GM10248 (cell line): ENCODE results near the gene GALNT2.

Experiments used
- CTCF ChIA-PET: fragments of 300-600 bp; sonication (Branson Sonifier 250); formaldehyde crosslinking; extraction: SDS; loops from one replicate; lab custom pipeline; 2021; ENCODE audit warnings: antibody characterized with exemption; lab: Yijun Ruan, JAX
- POLR2A ChIA-PET: fragments of 350-650 bp; sonication (Branson Sonifier 250); formaldehyde crosslinking; extraction: SDS; loops from one replicate; lab custom pipeline; 2020; ENCODE audit warnings: antibody characterized with exemption; lab: Yijun Ruan, JAX
- DNase-seq: peaks from one replicate; pipeline ENCODE4 v3.0.0; 2012; ENCODE audit errors: extremely low spot score
- CTCF ChIP-seq: IDR thresholded peaks from 2 replicates; pipeline ENCODE4 v1.5.1; 2012; ENCODE audit warnings: mild to moderate bottlenecking, low read depth; ENCODE audit errors: extremely low read depth, missing control alignments, control extremely low read depth

GALNT2 gene

DNA sequence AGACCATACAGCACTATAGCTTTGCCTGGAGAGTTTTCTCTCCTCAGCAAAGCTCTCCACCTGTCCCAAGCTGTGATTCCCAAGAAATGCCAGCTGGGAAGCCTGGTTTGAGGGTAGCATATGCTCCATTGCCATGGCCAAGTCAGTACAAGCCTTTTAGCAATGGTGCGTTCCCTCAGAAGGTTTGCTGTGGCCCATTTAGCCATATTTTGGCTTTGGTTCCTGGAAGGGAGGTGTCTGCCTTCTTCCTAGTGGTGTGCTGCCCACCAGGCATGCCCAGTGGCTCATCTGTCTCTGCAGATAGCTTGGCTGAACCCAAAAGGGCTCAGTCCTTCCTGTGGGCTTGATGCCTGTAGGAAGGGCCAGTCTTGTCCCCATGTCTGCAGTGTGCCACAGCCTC, 32.4 kb downstream of the GALNT2 start:
- CTCF ChIA-PET: interaction anchor here (0.7 to 2.4 kb wide), 3 partner anchors 11 to 23 kb away, joined by 3 to 6 read pairs (median 4); no protein-coding TSS in a partner anchor

GRCh38 chr1:230100932-230101331, 33.9 kb downstream of the GALNT2 start:
- TF ChIP-seq CTCF: no peak
- no peak for DNase-seq
- ChIA-PET POLR2A (no interaction called here), CTCF (interaction anchor here (2.4 kb wide), 1 partner anchor 13 kb away, joined by 6 read pairs; no protein-coding TSS in a partner anchor)

More for the DNA sequence above, 32.4 kb downstream of the GALNT2 start:
- POLR2A ChIA-PET: interaction anchor here (1.1 kb wide), 1 partner anchor 24 kb away, joined by 3 read pairs; no protein-coding TSS in a partner anchor
- DNase-seq: no peak
- no peak for TF ChIP-seq CTCF

GRCh38 chr1:230101556-230101955, 34.5 kb downstream of the GALNT2 start:
- CTCF ChIA-PET: interaction anchor here (14.0 kb wide), 1 partner anchor 21 kb away, joined by 138 read pairs; no protein-coding TSS in a partner anchor
- no peak for DNase-seq
- POLR2A ChIA-PET: no interaction called here
- TF ChIP-seq CTCF: no peak

DNA sequence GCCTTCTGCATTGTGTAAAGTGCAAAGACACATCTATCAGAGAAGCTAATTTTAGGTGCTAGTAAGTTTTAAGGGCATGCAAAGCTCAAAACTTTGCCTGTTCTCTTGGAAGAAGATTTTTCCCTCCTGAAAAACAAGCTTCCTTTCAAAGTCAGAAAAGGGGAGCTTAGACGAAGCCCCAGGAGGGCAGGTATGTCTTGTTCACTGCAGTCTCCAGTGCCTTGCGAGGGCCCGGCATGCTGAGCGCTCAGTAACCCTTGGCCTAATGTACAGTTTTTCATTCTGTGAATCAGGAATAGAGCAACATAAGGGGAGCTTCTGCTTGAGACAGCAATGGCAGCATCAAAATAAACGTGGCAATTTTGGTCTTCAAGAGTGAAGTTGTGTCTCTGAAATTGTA, 35.0 kb downstream of the GALNT2 start:
- CTCF ChIA-PET: interaction anchor here (14.0 kb wide), 1 partner anchor 21 kb away, joined by 138 read pairs; no protein-coding TSS in a partner anchor
- TF ChIP-seq CTCF: no peak
- POLR2A ChIA-PET: no interaction called here
- no peak for DNase-seq

DNA sequence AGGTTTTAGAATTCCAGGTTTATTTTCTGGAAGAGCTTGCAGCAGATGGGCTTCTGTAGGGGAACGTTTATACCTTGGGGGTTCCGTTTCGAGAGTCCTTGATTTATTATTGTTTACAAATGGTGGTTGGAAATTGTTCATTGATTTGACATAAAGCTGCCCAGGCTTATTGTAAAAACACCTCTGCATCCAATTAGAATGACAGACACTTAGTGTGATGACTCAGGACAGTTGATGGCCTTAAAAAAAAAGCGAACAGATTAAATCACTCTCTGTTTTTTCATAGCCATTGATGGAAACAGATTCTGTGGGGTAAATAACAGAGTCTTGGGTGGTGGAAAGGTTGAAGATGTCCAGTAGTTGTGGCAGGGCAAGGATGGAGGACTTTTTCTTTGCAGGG, 35.4 kb downstream of the GALNT2 start:
- ChIA-PET POLR2A (no interaction called here), CTCF (interaction anchor here (2.5 to 14.0 kb wide), 2 partner anchors 9 to 20 kb away, joined by 13 to 138 read pairs; no protein-coding TSS in a partner anchor)
- TF ChIP-seq CTCF: no peak

DNA sequence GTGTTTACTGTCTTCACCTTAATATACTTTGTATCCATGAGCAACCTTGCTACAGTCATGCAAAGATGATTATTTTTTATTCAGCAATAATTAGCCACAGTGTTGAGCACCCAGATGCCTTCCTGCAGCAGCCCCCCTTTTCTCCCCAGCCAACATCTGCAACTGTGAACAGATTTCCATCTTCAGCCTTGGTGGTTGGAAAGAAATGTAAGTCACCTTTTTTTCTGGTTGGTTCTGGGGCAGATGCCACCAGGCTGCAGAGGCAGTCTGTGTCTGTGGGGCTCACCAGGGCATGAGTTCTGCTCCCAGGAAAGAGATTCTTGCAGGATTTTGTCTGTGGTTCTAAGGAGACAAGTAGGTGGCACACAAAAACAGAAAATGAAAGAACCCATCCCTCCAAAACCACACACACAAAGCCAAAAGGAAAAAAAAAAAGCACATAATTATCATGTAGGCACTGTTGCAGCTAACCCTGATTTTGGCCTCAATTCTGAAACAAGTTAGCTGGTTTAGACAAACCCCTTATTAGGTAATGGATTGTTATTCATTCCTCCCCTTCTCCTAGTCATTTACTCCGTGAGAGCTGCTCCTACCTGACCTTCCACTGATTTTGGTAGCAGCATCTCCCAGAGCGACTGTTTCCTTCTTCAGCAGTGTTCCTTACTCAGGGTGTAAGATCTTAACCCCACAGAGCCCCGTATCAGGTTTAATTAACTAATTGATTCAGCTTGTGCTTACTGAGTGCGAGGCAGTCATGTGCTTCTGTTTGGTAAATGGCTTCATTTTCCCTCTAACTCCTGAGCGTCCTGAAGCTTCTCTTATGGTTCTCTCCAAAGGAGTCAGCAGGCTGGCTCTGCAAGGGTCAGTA, 36.5 kb downstream of the GALNT2 start:
- CTCF ChIA-PET: interaction anchor here (0.9 to 14.0 kb wide), 7 partner anchors 10 to 442 kb away, joined by 3 to 138 read pairs (median 4); no protein-coding TSS in a partner anchor
- no peak for TF ChIP-seq CTCF
- POLR2A ChIA-PET: no interaction called here
- DNase-seq: no peak

More for the DNA sequence above, 35.4 kb downstream of the GALNT2 start:
- DNase-seq: no peak
